Breast epithelium (tissue), 4 donors: ENCODE results near the gene ZNF580. TPM values are rescaled to one million over a fixed set of nuclear protein-coding genes. Genes with fewer than 3 reads are reported as not detected.

Experiments used
- DNase-seq, 2 donors: peaks; one replicate each; pipeline ENCODE4 v3.0.0-alpha.2; 2019; ENCODE audit warnings: low spot score in 2 of 2
- H3K27ac ChIP-seq, 2 donors: fragments of 200-600 bp; sonication (generic) in 1 of 2; one replicate each; pipeline ENCODE4 v1.5.1; 2016 to 2019; ENCODE audit warnings: mild to moderate bottlenecking in 1 of 2
- H3K27me3 ChIP-seq, 2 donors: fragments of 200-600 bp; sonication (generic) in 1 of 2; one replicate each; pipeline versions ENCODE4 v1.5.1 to v1.6.0; 2017 to 2019; ENCODE audit warnings: control low read depth in 1 of 2, mild to moderate bottlenecking in 1 of 2
- H3K36me3 ChIP-seq: fragments of 200-600 bp; one replicate; pipeline ENCODE4 v1.5.1; 2019
- H3K4me1 ChIP-seq, 2 donors: fragments of 200-600 bp; sonication (generic); one replicate each; pipeline ENCODE4 v1.5.1; 2016 to 2019; ENCODE audit warnings: control low read depth in 1 of 2
- H3K4me3 ChIP-seq, 3 donors: fragments of 200-600 bp; sonication (generic); 1 replicate in 2 of 3; 2 replicates in 1 of 3; pipeline ENCODE4 v1.5.1; 2016 to 2019; ENCODE audit warnings: mild to moderate bottlenecking in 3 of 3, moderate library complexity in 2 of 3
- H3K9me3 ChIP-seq, 2 donors: fragments of 200-600 bp; sonication (generic) in 1 of 2; one replicate each; pipeline ENCODE4 v1.5.1; 2016 to 2019; ENCODE audit warnings: control low read depth in 1 of 2
- POLR2A ChIP-seq: fragments of 450-650 bp; IDR thresholded peaks from one replicate; pipeline ENCODE4 v1.6.1; 2016; ENCODE audit warnings: antibody characterized with exemption, mild to moderate bottlenecking, moderate library complexity
- POLR2AphosphoS5 ChIP-seq, 3 donors: sonication (generic); formaldehyde crosslinking; IDR thresholded peaks; one replicate each; pipeline ENCODE4 v1.6.1; 2017; ENCODE audit warnings: antibody characterized with exemption in 3 of 3
- intact Hi-C: fragments of 100-400 bp; cut with DNase I; formaldehyde crosslinking; loops from one replicate; pipeline ENCODE4 v1.15.1; 2023; ENCODE audit warnings: low total_unique reads
- total RNA-seq, 3 donors: library from RNA; depleted of rRNA; stranded (reverse); fragments of >200 nt; gene quantifications; one replicate each; pipeline ENCODE4 v1.1.0, GENCODE V29; 2016
- TF ChIP-seq, protein P1 (sequence below), 3 donors: fragments of 450-650 bp; IDR thresholded peaks; one replicate each; pipeline ENCODE4 v1.5.1; 2016 to 2017; ENCODE audit warnings: antibody characterized with exemption in 3 of 3, mild to moderate bottlenecking in 3 of 3, moderate library complexity in 3 of 3

Gene ZNF580
- total RNA-seq, 3 donors from 2014 or later: 21.0 to 24.3 (median 22.4) TPM

DNA sequence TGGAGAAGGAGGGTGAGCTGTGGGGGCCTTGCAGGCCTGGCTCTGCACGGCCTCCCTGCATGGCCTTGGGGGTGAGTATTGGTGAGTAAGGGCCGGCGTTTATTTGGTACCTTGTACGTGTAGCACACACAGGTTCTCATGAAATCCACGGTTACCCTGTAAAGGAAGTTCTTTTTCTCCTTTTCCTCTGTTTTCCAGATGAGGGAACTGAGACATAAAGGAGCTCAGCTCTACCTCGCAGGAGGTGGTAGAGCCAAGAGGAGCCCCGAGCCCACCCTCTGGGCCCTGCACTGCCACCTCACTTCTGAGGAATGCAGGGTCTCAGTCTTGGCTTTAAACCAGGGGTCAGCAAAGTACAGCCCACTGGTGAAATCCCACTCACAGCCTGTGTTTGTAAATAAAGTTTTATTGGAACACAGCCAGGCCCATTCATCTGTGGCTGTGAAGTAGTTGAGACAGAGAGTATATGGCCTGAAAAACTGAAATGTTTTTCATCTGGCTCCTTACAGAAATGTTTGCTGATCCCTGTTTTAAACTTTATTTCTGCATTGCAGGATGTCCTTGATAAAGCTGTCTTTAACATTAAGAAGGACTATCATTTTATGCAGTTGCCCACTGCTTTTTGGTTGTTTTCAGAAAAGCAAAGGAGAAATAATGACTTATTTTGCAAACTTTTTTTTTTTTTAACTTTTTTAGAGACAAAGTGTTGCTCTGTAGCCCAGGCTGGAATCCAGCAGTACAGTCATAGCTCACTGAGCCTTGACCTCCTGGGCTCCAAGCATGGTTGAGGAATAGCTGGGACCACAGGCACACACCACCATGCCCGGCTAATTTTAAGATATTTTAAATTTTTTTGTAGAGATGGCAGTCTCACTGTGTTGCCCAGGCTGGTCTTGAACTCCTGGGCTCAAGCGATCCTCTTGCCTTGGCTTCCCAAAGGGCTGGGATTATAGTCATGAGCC lies 40.6 kb downstream of the ZNF580 start:
- no peak for DNase-seq
- Histone ChIP-seq H3K4me3 (no peak overlapping the region), H3K36me3 (peaks cover 11% of the 10 kb centered on the region), H3K9me3 (no peaks in the 10 kb centered on the region), H3K27me3 (no peaks in the 10 kb centered on the region), H3K27ac (no peak overlapping the region), H3K4me1 (peaks cover 0 to 14% of the 10 kb centered on the region in 2 donors)
- intact Hi-C loops: no loop called here
- TF ChIP-seq, protein P1, sequence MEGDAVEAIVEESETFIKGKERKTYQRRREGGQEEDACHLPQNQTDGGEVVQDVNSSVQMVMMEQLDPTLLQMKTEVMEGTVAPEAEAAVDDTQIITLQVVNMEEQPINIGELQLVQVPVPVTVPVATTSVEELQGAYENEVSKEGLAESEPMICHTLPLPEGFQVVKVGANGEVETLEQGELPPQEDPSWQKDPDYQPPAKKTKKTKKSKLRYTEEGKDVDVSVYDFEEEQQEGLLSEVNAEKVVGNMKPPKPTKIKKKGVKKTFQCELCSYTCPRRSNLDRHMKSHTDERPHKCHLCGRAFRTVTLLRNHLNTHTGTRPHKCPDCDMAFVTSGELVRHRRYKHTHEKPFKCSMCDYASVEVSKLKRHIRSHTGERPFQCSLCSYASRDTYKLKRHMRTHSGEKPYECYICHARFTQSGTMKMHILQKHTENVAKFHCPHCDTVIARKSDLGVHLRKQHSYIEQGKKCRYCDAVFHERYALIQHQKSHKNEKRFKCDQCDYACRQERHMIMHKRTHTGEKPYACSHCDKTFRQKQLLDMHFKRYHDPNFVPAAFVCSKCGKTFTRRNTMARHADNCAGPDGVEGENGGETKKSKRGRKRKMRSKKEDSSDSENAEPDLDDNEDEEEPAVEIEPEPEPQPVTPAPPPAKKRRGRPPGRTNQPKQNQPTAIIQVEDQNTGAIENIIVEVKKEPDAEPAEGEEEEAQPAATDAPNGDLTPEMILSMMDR (IDR thresholded peaks at IDR 0.05): no peak
- TF ChIP-seq POLR2AphosphoS5 (IDR thresholded peaks at IDR 0.05) (no peak), POLR2A (no peak)

DNA sequence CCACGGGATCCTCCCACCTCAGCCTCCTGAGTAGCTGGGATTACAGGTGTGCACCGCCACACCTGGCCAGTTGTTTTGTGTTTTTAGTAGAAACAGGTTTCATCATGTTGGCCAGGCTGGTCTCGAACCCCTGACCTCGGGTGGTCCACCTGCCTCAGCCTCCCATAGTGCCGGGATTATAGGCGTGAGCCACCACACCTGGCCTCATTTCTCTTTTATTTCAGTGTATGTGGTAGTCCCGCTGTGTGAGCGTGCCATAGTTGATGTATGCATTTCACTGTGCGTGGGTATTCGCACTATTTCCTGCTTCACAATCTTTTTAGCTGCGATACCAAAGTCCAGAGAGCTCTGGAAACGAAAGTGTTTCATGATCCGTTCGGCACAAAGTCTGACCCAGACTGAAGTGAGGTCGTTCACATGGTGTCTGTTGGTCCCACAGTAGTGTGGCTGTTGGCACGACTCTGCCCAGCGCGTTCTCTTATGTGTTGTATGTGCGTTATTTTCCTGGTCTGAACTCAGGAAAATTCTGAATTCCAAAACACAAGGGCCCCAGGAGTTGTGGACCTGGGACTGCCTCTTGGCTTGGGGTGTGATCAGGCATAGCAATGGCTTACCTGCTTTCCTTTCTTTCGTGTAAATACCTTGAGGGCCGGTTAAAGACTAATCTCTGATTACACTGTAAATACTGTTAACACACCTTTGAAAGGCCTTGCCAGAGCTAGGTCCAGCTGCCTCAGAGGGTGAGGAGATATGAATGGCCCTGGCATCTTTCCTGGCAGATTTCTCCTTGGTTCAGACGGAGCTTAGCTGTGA lies 42.9 kb downstream of the ZNF580 start:
- TF ChIP-seq, protein P1 (IDR thresholded peaks at IDR 0.05): no peak
- TF ChIP-seq POLR2AphosphoS5 (IDR thresholded peaks at IDR 0.05) (no peak), POLR2A (no peak)
- H3K27ac ChIP-seq: no peak overlapping the region
- H3K36me3 ChIP-seq: peaks cover 7% of the 10 kb centered on the region
- H3K27me3 ChIP-seq: no peaks in the 10 kb centered on the region
- no peaks in the 10 kb centered on the region for H3K9me3 ChIP-seq
- DNase-seq: no peak
- intact Hi-C loops: no loop called here
- no peak overlapping the region for H3K4me3 ChIP-seq
- no peaks in the 10 kb centered on the region for H3K4me1 ChIP-seq

DNA sequence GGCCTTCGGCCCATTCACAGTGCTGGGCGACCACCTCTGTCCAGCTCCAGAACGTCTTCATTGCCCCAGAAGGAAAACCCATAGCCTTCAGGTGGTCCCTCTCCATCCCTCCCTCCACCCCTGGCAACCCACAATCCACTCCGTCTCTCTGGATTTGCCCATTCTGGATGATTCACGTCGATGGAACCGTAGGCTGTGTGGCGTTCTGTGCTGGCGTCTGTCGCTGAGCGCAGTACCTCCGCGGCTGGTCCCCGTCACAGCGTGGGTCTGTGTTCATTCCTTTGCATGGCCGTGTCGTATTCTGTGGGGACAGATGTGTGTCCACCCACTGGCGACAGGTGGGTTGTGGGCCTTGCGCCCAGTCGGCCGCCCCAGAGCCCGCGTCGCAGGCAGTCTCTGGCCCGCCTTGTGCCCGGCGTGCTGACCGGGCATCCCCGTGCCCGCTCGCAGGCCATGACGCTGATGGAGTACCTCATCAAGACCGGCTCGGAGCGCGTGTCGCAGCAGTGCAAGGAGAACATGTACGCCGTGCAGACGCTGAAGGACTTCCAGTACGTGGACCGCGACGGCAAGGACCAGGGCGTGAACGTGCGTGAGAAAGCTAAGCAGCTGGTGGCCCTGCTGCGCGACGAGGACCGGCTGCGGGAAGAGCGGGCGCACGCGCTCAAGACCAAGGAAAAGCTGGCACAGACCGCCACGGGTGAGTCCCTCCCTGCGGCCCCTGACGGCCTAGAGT lies 44.3 kb downstream of the ZNF580 start:
- no peaks in the 10 kb centered on the region for H3K9me3 ChIP-seq
- peaks cover 10% of the 10 kb centered on the region for H3K36me3 ChIP-seq
- no peaks in the 10 kb centered on the region for H3K4me1 ChIP-seq
- no peak for TF ChIP-seq POLR2A
- TF ChIP-seq, protein P1 (IDR thresholded peaks at IDR 0.05): no peak
- no peak for TF ChIP-seq POLR2AphosphoS5 (IDR thresholded peaks at IDR 0.05)
- H3K27me3 ChIP-seq: no peaks in the 10 kb centered on the region
- H3K4me3 ChIP-seq: no peak overlapping the region
- no peak overlapping the region for H3K27ac ChIP-seq
- intact Hi-C loops: no loop called here
- DNase-seq: no peak

DNA sequence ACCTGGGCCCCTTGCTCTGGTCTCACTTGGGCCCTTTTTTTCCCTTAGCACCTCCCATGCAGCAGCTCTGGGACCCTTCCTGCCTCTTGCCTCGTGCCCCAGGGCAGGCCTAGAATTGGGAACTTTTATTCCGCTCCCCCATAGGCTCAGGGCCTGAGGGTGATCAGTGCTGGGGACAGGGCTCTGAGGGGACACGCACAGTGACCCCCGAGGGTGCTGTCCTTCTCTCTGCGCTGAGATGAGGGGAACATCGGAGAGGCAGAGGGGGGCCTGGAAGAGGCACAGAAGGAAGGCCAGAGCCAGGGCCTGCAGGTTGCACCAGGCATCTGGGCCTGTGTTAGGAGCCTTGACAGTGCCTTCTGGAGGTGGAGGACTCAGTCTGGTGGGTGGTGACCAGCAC lies 45.0 kb downstream of the ZNF580 start:
- TF ChIP-seq POLR2A (no peak), POLR2AphosphoS5 (IDR thresholded peaks at IDR 0.05) (no peak)
- TF ChIP-seq, protein P1 (IDR thresholded peaks at IDR 0.05): no peak
- intact Hi-C loops: no loop called here
- H3K4me3 ChIP-seq: no peak overlapping the region
- no peaks in the 10 kb centered on the region for H3K27me3 ChIP-seq
- no peak for DNase-seq
- peaks cover 7% of the 10 kb centered on the region for H3K36me3 ChIP-seq
- no peaks in the 10 kb centered on the region for H3K9me3 ChIP-seq
- no peak overlapping the region for H3K27ac ChIP-seq
- H3K4me1 ChIP-seq: no peaks in the 10 kb centered on the region
